HG03064 (cell line): ENCODE results near the gene PC.

ENCODE experiments used
- ATAC-seq: cut with Tn5 transposase; IDR thresholded peaks from one replicate; pipeline ENCODE4 v1.9.1; 2021; ENCODE audit warnings: low read depth; ENCODE audit not compliant: unreplicated experiment

PC gene

GRCh38 chr11:66887526-66887925 lies 70.7 kb downstream of the PC start:
- ATAC-seq: no peak

GRCh38 chr11:66886671-66887221 lies 71.4 kb downstream of the PC start:
- no peak for ATAC-seq

- ATAC-seq: no peak
Measured at GRCh38 chr11:66885950-66886440, 72.2 kb downstream of the PC start.

- ATAC-seq: no peak
Measured at GRCh38 chr11:66885469-66885868, 72.7 kb downstream of the PC start.

GRCh38 chr11:66884443-66884842 lies 73.7 kb downstream of the PC start:
- ATAC-seq: no peak

GRCh38 chr11:66883016-66883965 lies 74.9 kb downstream of the PC start:
- no peak for ATAC-seq

- ATAC-seq: no peak
Measured at GRCh38 chr11:66882561-66883015, 75.6 kb downstream of the PC start.

- ATAC-seq: no peak
Measured at GRCh38 chr11:66881927-66882452, 76.2 kb downstream of the PC start.

GRCh38 chr11:66881451-66881835 lies 76.7 kb downstream of the PC start:
- no peak for ATAC-seq

GRCh38 chr11:66880496-66881450 lies 77.4 kb downstream of the PC start:
- no peak for ATAC-seq

GRCh38 chr11:66879999-66880398 lies 78.2 kb downstream of the PC start:
- ATAC-seq: no peak

GRCh38 chr11:66879583-66879982 lies 78.6 kb downstream of the PC start:
- no peak for ATAC-seq

GRCh38 chr11:66879000-66879399 lies 79.2 kb downstream of the PC start:
- no peak for ATAC-seq

GRCh38 chr11:66878474-66878873 lies 79.7 kb downstream of the PC start:
- no peak for ATAC-seq

- no peak for ATAC-seq
Measured at GRCh38 chr11:66877588-66878385, 80.4 kb downstream of the PC start.

- ATAC-seq: no peak
Measured at GRCh38 chr11:66875378-66875777, 82.8 kb downstream of the PC start.

GRCh38 chr11:66874232-66874631 lies 84.0 kb downstream of the PC start:
- no peak for ATAC-seq

GRCh38 chr11:66871521-66871901 lies 86.7 kb downstream of the PC start:
- ATAC-seq: no peak

GRCh38 chr11:66870616-66871520 lies 87.3 kb downstream of the PC start:
- ATAC-seq: no peak
